Common myeloid progenitor, CD34-positive (primary cell): ENCODE data around the gene KIAA1958.

Source experiments
- CTCF ChIA-PET: fragments of 350-600 bp; sonication (Branson Sonifier 250); formaldehyde crosslinking; loops from one replicate; lab custom pipeline; 2021; ENCODE audit warnings: antibody characterized with exemption; lab: Charles Lee
- POLR2A ChIA-PET: fragments of 350-600 bp; sonication (Branson Sonifier 250); formaldehyde crosslinking; loops from one replicate; lab custom pipeline; 2021; ENCODE audit warnings: antibody characterized with exemption; lab: Charles Lee
- DNase-seq, 3 donors: peaks; one replicate each; pipeline versions ENCODE4 v3.0.0 to v3.0.0-alpha.2; 2013
- H3K27ac ChIP-seq, 2 experiments: 1 replicate in 1 of 2; 2 replicates in 1 of 2; pipeline ENCODE4 v1.7.0; 2013; ENCODE audit warnings: inconsistent platforms in 2 of 2, low read length in 2 of 2, mild to moderate bottlenecking in 2 of 2, low read depth in 1 of 2, moderate library complexity in 1 of 2; ENCODE audit not compliant: severe bottlenecking in 2 of 2, insufficient read depth in 1 of 2, poor library complexity in 1 of 2
- H3K27me3 ChIP-seq, 5 experiments: replicated peaks in 2 of 5; 1 replicate in 3 of 5; 2 replicates in 2 of 5; pipeline versions ENCODE4 v1.6.1 to v1.7.0; 2013; ENCODE audit warnings: low read length in 4 of 5, mild to moderate bottlenecking in 2 of 5, moderate library complexity in 2 of 5, inconsistent platforms in 1 of 5; ENCODE audit not compliant: insufficient read depth in 5 of 5, control insufficient read depth in 4 of 5
- H3K36me3 ChIP-seq, 4 experiments: 1 replicate in 2 of 4; 2 replicates in 2 of 4; pipeline versions ENCODE4 v1.6.1 to v1.7.0; 2013; ENCODE audit warnings: low read length in 3 of 4, control low read depth in 1 of 4, mild to moderate bottlenecking in 1 of 4; ENCODE audit not compliant: control insufficient read depth in 4 of 4, insufficient read depth in 4 of 4
- H3K4me1 ChIP-seq, 4 experiments: 1 replicate in 3 of 4; 2 replicates in 1 of 4; pipeline versions ENCODE4 v1.6.1 to v1.7.1; 2013; ENCODE audit warnings: low read length in 3 of 4, mild to moderate bottlenecking in 3 of 4, control low read depth in 1 of 4, inconsistent platforms in 1 of 4, moderate library complexity in 1 of 4; ENCODE audit not compliant: control insufficient read depth in 4 of 4, insufficient read depth in 4 of 4; ENCODE audit errors: control extremely low read depth in 1 of 4
- H3K4me3 ChIP-seq, 7 experiments: 1 replicate in 4 of 7; 2 replicates in 3 of 7; pipeline versions ENCODE4 v1.5.1 to v1.7.0; 2013; ENCODE audit warnings: mild to moderate bottlenecking in 7 of 7, low read length in 6 of 7, moderate library complexity in 6 of 7, inconsistent platforms in 2 of 7, low read depth in 2 of 7, control low read depth in 1 of 7; ENCODE audit not compliant: insufficient read depth in 4 of 7, control insufficient read depth in 1 of 7; ENCODE audit errors: extremely low read depth in 1 of 7
- H3K9me3 ChIP-seq, 5 experiments: 1 replicate in 4 of 5; 2 replicates in 1 of 5; pipeline versions ENCODE4 v1.6.1 to v1.7.1; 2013; ENCODE audit warnings: low read length in 4 of 5, mild to moderate bottlenecking in 2 of 5, inconsistent platforms in 1 of 5, low read depth in 1 of 5, moderate library complexity in 1 of 5; ENCODE audit not compliant: control insufficient read depth in 4 of 5, insufficient read depth in 2 of 5; ENCODE audit errors: control extremely low read depth in 1 of 5
- WGBS: methylation state at CpG from one replicate; pipeline ENCODE4 v1.1.5; 2013; ENCODE audit not compliant: insufficient coverage; 5-methylcytosine and 5-hydroxymethylcytosine counted together

Gene KIAA1958

DNA sequence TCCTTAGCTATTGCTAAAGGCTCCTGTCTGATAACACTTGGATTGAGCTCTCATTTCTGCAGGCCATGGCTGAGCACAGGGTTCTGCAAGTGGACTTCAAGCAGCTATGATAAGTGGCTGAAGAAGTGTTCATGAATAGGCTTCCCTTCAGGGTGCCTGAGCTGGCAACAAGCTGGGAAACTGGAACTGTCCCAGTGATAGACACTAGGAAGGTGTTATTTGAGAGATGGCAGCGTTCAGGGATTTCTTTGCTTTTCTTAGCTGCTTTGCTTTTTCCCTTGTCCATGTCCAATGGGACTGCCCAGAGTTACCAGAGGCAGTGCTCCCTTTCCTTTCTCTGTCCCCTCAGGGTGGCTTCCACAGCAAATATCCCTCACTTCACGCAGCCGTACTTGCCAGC, 155.5 kb downstream of the KIAA1958 start:
- 100% methylated on average over 1 of the region's 3 CpGs for WGBS
- DNase-seq: no peak
- H3K4me1 ChIP-seq: no peaks in the 10 kb centered on the region
- H3K9me3 ChIP-seq: peaks cover 6 to 25% (median 12%) of the 10 kb centered on the region in 5 experiments
- H3K4me3 ChIP-seq: no peak overlapping the region
- ChIA-PET CTCF (no interaction called here), POLR2A (no interaction called here)
- H3K27ac ChIP-seq: no peak overlapping the region
- H3K36me3 ChIP-seq: peaks cover 0 to 5% (median 3%) of the 10 kb centered on the region in 4 experiments
- H3K27me3 ChIP-seq: no peaks in the 10 kb centered on the region

DNA sequence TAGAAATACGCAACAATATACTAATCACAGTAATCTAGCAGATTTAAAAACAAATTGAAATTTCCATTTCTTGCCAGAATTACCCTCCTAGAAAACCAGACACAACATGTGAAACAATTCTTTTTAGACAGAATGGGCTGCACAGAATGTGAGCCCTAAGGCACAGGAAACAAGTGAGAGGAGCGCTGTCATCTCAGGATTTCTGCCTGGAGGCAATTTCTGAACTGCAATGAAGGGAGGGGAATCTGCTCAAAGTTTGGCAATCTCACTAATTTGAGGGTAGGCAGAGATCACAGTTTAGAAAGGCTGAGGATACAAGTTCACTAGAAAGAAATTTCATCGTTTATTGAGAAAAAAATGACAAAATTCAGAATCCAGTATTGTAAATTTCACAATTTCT, 161.0 kb downstream of the KIAA1958 start:
- DNase-seq: no peak
- Histone ChIP-seq H3K9me3 (peaks cover 3 to 24% (median 8%) of the 10 kb centered on the region in 5 experiments), H3K36me3 (peaks cover 2 to 11% (median 7%) of the 10 kb centered on the region in 4 experiments), H3K4me3 (no peak overlapping the region), H3K27me3 (no peaks in the 10 kb centered on the region), H3K4me1 (no peaks in the 10 kb centered on the region), H3K27ac (no peak overlapping the region)
- WGBS: 92% methylated on average over 1 of the region's 3 CpGs
- CTCF ChIA-PET: no interaction called here
- POLR2A ChIA-PET: no interaction called here

DNA sequence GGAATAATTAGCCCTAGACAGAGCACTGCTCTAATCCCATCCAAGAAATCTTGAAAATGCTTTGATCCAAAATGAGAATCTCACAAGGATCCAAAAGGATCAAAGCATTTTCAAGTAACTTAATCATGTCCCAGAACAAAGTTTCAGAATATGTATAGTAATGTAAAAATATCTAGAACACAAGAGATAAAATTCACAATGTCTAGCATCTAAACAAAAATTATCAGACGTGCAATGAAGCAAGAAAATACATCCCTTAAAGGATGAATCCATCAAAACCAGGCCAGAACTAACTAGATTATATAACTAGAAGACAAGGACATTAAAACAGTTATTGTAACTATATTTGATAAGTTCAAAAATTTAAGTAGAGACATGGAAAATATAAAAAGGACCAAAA, 162.0 kb downstream of the KIAA1958 start:
- POLR2A ChIA-PET: no interaction called here
- Histone ChIP-seq H3K4me3 (no peak overlapping the region), H3K4me1 (no peaks in the 10 kb centered on the region), H3K9me3 (peaks cover 3 to 24% (median 8%) of the 10 kb centered on the region in 5 experiments), H3K36me3 (peaks cover 2 to 11% (median 7%) of the 10 kb centered on the region in 4 experiments), H3K27me3 (no peaks in the 10 kb centered on the region), H3K27ac (no peak overlapping the region)
- no CpG with 5 or more reads among the region's 1 CpG for WGBS
- no peak for DNase-seq
- CTCF ChIA-PET: no interaction called here

DNA sequence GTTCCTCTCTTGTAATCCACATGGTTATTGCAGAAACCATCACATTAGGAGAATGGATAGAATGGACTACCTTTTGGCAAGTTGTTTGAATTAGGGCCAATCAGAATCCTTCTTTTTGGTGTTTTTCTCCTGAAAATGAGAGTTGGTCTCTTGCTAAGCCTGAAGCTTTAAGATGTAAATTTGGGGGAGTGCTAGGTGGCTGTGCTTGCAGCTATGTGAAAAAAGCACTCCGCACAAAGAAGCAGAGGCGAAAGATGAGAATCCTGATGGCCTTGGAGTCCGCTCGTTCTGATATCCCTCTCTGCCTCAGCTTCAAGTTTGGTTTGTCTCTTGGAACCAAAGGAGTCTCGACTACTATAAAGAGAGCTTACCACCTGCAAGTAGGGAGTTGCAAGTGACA, 167.7 kb downstream of the KIAA1958 start:
- no peaks in the 10 kb centered on the region for H3K4me1 ChIP-seq
- H3K27me3 ChIP-seq: no peaks in the 10 kb centered on the region
- CTCF ChIA-PET: interaction anchor here (1.1 kb wide), 1 partner anchor 14 kb away, joined by 3 read pairs; no protein-coding TSS in a partner anchor
- no peak overlapping the region for H3K4me3 ChIP-seq
- no peak for DNase-seq
- POLR2A ChIA-PET: interaction anchor here (0.8 kb wide), 1 partner anchor 9 kb away, joined by 3 read pairs; no protein-coding TSS in a partner anchor
- H3K36me3 ChIP-seq: peaks cover 0 to 5% (median 1%) of the 10 kb centered on the region in 4 experiments
- H3K9me3 ChIP-seq: peaks cover 0 to 5% (median 0%) of the 10 kb centered on the region in 5 experiments
- no CpG with 5 or more reads among the region's 5 CpGs for WGBS
- H3K27ac ChIP-seq: no peak overlapping the region

DNA sequence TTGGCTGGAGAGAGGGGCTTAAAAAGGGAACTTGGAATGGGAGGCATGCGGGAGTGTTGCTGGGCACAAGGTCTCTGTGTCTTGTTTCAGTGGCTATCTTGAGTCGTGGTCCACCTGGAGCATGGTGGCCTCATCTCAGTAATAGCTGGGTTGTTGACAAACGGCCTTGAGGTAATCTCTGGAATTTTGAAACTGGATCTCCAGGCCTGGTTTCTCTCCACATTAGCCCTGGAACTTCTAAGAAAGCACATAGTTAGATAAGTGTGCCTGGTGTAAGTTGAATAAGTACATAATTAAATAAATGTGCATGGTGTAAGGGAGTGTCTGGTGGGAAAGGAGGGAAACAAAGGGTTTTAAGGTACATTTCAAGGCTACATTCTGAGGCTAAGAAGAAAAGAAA, 169.0 kb downstream of the KIAA1958 start:
- ChIA-PET POLR2A (interaction anchor here (0.6 kb wide), 1 partner anchor 29 kb away, joined by 4 read pairs; no protein-coding TSS in a partner anchor), CTCF (no interaction called here)
- DNase-seq: no peak
- no peaks in the 10 kb centered on the region for H3K27me3 ChIP-seq
- H3K36me3 ChIP-seq: peaks cover 0 to 9% (median 4%) of the 10 kb centered on the region in 4 experiments
- peaks cover 0 to 5% (median 0%) of the 10 kb centered on the region in 5 experiments for H3K9me3 ChIP-seq
- no peak overlapping the region for H3K4me3 ChIP-seq
- H3K4me1 ChIP-seq: no peaks in the 10 kb centered on the region
- WGBS: 93% methylated on average over 3 of the region's 3 CpGs
- H3K27ac ChIP-seq: no peak overlapping the region

DNA sequence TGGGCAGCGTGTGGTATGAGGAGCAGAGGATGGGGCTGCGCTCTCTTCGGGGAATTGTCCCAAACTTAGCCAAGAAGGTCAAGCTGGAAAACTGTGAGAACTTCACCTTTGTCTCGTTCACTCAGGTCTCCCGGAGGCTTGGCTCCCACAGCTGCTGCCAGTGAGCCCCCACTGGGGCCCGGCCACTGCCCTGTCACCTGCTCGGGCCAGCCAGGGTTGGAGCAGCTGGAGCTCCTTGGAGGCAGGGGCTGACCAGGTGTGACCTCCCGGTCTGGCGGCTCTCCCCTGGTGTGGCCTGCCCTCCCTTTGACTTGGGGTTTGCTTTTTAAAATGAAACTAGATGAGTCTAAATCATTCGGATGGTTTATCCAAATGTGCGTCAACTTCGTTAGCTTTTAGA, 173.3 kb downstream of the KIAA1958 start:
- WGBS: 97% methylated on average over 6 of the region's 12 CpGs
- Histone ChIP-seq H3K4me3 (no peak overlapping the region), H3K27ac (no peak overlapping the region), H3K27me3 (no peaks in the 10 kb centered on the region), H3K36me3 (peaks cover 0 to 9% (median 3%) of the 10 kb centered on the region in 4 experiments), H3K4me1 (no peaks in the 10 kb centered on the region), H3K9me3 (no peaks in the 10 kb centered on the region)
- ChIA-PET CTCF (no interaction called here), POLR2A (no interaction called here)
- no peak for DNase-seq

DNA sequence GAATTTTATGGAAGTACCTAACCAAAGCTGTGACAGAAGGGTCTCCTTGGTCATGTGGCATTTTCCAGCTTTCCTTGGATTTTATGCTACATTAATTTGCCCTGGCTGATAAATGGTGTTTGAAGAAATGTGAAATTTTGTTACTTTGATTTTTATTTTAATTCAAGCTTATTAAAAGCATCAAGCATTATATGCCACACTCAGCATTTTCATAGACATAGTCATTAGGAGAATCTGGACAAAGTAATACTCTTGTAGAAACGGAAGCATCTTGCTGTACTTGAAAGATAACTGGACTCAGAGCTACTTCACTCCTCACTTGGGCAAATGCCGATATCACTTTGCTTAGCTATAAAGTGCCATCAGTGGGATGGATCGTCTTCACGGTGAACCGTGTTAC, 177.1 kb downstream of the KIAA1958 start:
- no peaks in the 10 kb centered on the region for H3K4me1 ChIP-seq
- ChIA-PET CTCF (interaction anchor here (0.6 kb wide), 1 partner anchor 566 kb away, joined by 3 read pairs; no protein-coding TSS in a partner anchor), POLR2A (no interaction called here)
- DNase-seq: no peak
- H3K27ac ChIP-seq: no peak overlapping the region
- no peaks in the 10 kb centered on the region for H3K9me3 ChIP-seq
- H3K4me3 ChIP-seq: no peak overlapping the region
- WGBS: 100% methylated on average over 5 of the region's 5 CpGs
- no peaks in the 10 kb centered on the region for H3K27me3 ChIP-seq
- peaks cover 0 to 9% (median 3%) of the 10 kb centered on the region in 4 experiments for H3K36me3 ChIP-seq
